Natural killer cell (primary cell): ENCODE data around the gene FSTL4. TPM values are rescaled to one million over a fixed set of nuclear protein-coding genes. Genes with fewer than 3 reads are reported as not detected.

Experiments used
- ATAC-seq, 3 donors: fragments of 150-1000 bp in 2 of 3; fragments of 200-7000 bp in 1 of 3; cut with Tn5 transposase; 1 replicate in 1 of 3; 2 replicates in 2 of 3; pipeline ENCODE4 v1.10.0; 2021; ENCODE audit warnings: mild to moderate bottlenecking in 2 of 3, moderate library complexity in 2 of 3
- DNase-seq, 2 donors: peaks; one replicate each; pipeline versions ENCODE4 v3.0.0 to v3.0.0-alpha.2; 2013 to 2021; ENCODE audit warnings: mixed read lengths in 1 of 2
- H3K27ac ChIP-seq: one replicate; pipeline ENCODE4 v1.5.1; 2013; ENCODE audit warnings: mild to moderate bottlenecking, low read length
- H3K27me3 ChIP-seq: one replicate; pipeline ENCODE4 v1.6.1; 2013; ENCODE audit warnings: low read length; ENCODE audit not compliant: control insufficient read depth, insufficient read depth
- H3K36me3 ChIP-seq: one replicate; pipeline ENCODE4 v1.6.1; 2013; ENCODE audit warnings: low read length; ENCODE audit not compliant: control insufficient read depth, insufficient read depth
- H3K4me1 ChIP-seq: one replicate; pipeline ENCODE4 v1.6.1; 2013; ENCODE audit warnings: low read length; ENCODE audit not compliant: control insufficient read depth, insufficient read depth
- H3K4me3 ChIP-seq: one replicate; pipeline ENCODE4 v1.5.1; 2013; ENCODE audit warnings: low read length
- H3K9me3 ChIP-seq: one replicate; pipeline ENCODE4 v1.6.1; 2013; ENCODE audit warnings: low read length; ENCODE audit not compliant: control insufficient read depth, insufficient read depth
- H3K27ac Mint-ChIP-seq, 2 donors: one replicate each; pipeline ENCODE4 v1.8.0; 2022; ENCODE audit warnings: mild to moderate bottlenecking in 2 of 2, mixed read lengths in 2 of 2, moderate library complexity in 1 of 2
- H3K27me3 Mint-ChIP-seq, 2 donors: one replicate each; pipeline ENCODE4 v1.8.0; 2022; ENCODE audit warnings: low read depth in 2 of 2, mixed read lengths in 2 of 2
- H3K36me3 Mint-ChIP-seq: one replicate; pipeline ENCODE4 v1.8.0; 2022; ENCODE audit warnings: mixed read lengths
- H3K4me1 Mint-ChIP-seq, 2 donors: one replicate each; pipeline ENCODE4 v1.8.0; 2022; ENCODE audit warnings: mixed read lengths in 2 of 2
- H3K4me3 Mint-ChIP-seq: one replicate; pipeline ENCODE4 v1.8.0; 2022; ENCODE audit warnings: mild to moderate bottlenecking, moderate library complexity, mixed read lengths
- H3K9me3 Mint-ChIP-seq, 2 donors: one replicate each; pipeline ENCODE4 v1.8.0; 2022; ENCODE audit warnings: mixed read lengths in 2 of 2
- CTCF ChIP-seq: fragments of 200-600 bp; IDR thresholded peaks from one replicate; pipeline ENCODE4 v1.8.0; 2022; ENCODE audit warnings: antibody characterized with exemption
- WGBS: methylation state at CpG from one replicate; pipeline ENCODE4 v1.1.7; 2013; ENCODE audit warnings: missing lambda C conversion rate; ENCODE audit not compliant: insufficient coverage; 5-methylcytosine and 5-hydroxymethylcytosine counted together
- intact Hi-C: fragments of 100-400 bp; cut with micrococcal nuclease; formaldehyde crosslinking; loops from one replicate; pipeline ENCODE4 v1.14.2; 2022
- total RNA-seq, 4 donors: library from RNA; stranded (reverse); fragments of 120-200 nt in 1 of 4; gene quantifications; one replicate each; pipeline versions ENCODE4 v1.2.3 to v1.2.4, GENCODE V29; 2013 to 2022

The FSTL4 gene
- total RNA-seq, 3 donors from 2014 or later (not counting 1 experiment from before 2014, with no cell fraction given): 0.11 to 0.75 (median 0.55) TPM

- WGBS: 80% methylated on average over 8 of the region's 8 CpGs
- TF ChIP-seq CTCF: no peak
- intact Hi-C loops: no loop called here
- no peak for ATAC-seq
- Histone ChIP-seq H3K9me3 (no peaks in the 10 kb centered on the region), H3K4me1 (no peaks in the 10 kb centered on the region), H3K4me3 (no peak overlapping the region), H3K36me3 (no peaks in the 10 kb centered on the region), H3K27me3 (peaks cover 2% of the 10 kb centered on the region), H3K27ac (no peak overlapping the region)
- Mint-ChIP-seq H3K9me3 (no peaks in the 10 kb centered on the region), H3K27me3 (peaks cover 3 to 8% of the 10 kb centered on the region in 2 donors), H3K4me3 (no peak overlapping the region), H3K27ac (no peak overlapping the region), H3K4me1 (no peaks in the 10 kb centered on the region), H3K36me3 (peaks cover under 1% of the 10 kb centered on the region)
- DNase-seq: no peak
Measured at GRCh38 chr5:133382661-133383579, 229.4 kb downstream of the FSTL4 start.

GRCh38 chr5:133381571-133382365 is 230.6 kb downstream of the FSTL4 start:
- Mint-ChIP-seq H3K4me3 (no peak overlapping the region), H3K36me3 (peaks cover 11% of the 10 kb centered on the region), H3K9me3 (peaks cover 3 to 6% of the 10 kb centered on the region in 2 donors), H3K27ac (no peak overlapping the region), H3K4me1 (no peaks in the 10 kb centered on the region), H3K27me3 (peaks cover 9 to 19% of the 10 kb centered on the region in 2 donors)
- DNase-seq (no peak), ATAC-seq (no peak)
- H3K9me3 ChIP-seq: peaks cover 7% of the 10 kb centered on the region
- H3K4me1 ChIP-seq: no peaks in the 10 kb centered on the region
- 81% methylated on average over 13 of the region's 14 CpGs for WGBS
- no peaks in the 10 kb centered on the region for H3K36me3 ChIP-seq
- H3K27me3 ChIP-seq: peaks cover 2% of the 10 kb centered on the region
- H3K4me3 ChIP-seq: no peak overlapping the region
- no peak overlapping the region for H3K27ac ChIP-seq
- TF ChIP-seq CTCF: no peak
- intact Hi-C loops: no loop called here

- no peak overlapping the region for H3K4me3 Mint-ChIP-seq
- H3K9me3 Mint-ChIP-seq: peaks cover 5 to 6% of the 10 kb centered on the region in 2 donors
- no peak overlapping the region for H3K27ac ChIP-seq
- no peak for TF ChIP-seq CTCF
- no peak overlapping the region for H3K4me3 ChIP-seq
- 97% methylated on average over 2 of the region's 3 CpGs for WGBS
- no peaks in the 10 kb centered on the region for H3K4me1 ChIP-seq
- H3K27ac Mint-ChIP-seq: no peak overlapping the region
- H3K36me3 ChIP-seq: no peaks in the 10 kb centered on the region
- H3K27me3 Mint-ChIP-seq: peaks cover 13 to 25% of the 10 kb centered on the region in 2 donors
- DNase-seq: no peak
- peaks cover 2% of the 10 kb centered on the region for H3K27me3 ChIP-seq
- ATAC-seq: no peak
- H3K9me3 ChIP-seq: peaks cover 8% of the 10 kb centered on the region
- intact Hi-C loops: no loop called here
- H3K4me1 Mint-ChIP-seq: no peaks in the 10 kb centered on the region
- peaks cover 15% of the 10 kb centered on the region for H3K36me3 Mint-ChIP-seq
Measured at GRCh38 chr5:133381041-133381440, 231.3 kb downstream of the FSTL4 start.
